AG20443 (cell line): Measurements from ENCODE around the gene FDX2.

Experiments
- DNase-seq: peaks from one replicate; pipeline ENCODE4 v3.0.0; 2012; ENCODE audit warnings: low spot score, mixed read lengths

FDX2 gene

DNA sequence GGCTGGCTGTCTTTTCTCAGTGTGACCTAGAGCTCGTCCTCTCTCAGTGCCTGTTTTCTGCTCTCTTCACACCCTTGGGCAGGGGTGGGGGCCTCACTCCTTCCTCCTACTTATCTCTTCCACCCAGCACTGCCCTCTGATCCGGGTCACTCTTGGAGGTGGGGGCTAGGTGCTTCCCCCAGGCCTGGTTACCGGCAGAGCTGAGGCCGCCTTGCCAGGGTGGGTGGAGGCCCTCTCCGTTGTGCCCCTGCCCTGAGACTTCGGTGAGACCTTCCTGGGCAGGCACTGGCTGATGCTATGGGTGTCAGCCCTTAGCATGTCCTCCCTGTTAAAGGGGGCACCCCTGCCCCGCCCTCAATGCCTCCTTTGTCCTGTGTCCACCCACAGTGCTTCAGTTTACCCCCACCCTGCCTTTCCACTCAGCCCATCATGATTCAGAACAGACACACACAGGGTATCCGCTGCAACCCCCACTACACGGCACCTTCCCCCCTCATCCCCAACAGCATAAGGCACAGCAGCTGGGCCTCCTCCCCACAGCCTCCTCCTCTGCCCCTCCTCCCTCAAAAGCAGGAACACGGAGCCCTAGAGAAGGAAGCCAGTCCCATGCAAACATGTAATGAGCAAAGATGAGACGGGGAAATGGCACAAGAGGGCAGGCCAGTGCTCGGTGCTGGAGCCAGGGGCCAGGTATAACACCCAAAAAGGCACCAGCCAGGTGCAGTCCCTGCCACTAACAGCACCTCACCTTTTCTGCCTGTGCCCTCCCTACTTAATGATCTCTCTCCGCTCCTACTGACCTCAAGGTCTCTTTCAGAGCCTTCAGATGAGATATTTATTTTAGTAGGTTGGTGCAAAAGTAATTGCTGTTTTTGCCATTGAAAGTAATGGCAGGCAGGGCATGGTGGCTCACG lies 16.0 kb downstream of the FDX2 start:
- no peak for DNase-seq

- no peak for DNase-seq
Observed at GRCh38 chr19:10295847-10296591, 19.8 kb downstream of the FDX2 start.

DNA sequence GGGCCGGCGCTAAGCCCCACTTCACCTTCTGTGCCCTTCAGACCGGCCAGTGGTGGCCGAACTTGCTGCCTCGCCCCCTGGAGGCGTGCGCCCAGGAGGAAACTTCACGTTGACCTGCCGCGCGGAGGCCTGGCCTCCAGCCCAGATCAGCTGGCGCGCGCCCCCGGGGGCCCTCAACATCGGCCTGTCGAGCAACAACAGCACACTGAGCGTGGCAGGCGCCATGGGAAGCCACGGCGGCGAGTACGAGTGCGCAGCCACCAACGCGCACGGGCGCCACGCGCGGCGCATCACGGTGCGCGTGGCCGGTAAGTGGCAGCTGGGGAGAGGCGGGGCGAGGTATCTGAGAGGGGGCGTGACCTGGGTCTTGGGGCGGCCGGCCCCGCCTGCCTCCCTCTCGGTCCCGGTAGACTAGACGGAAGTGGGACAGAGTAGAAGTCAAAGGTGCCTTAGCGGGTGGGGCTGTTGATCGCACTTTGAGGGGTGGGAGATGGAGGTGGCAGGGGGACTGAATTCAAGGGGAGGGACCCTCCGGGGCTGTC lies 20.4 kb downstream of the FDX2 start:
- peak; percentile 42 for DNase-seq

GRCh38 chr19:10294368-10294697 lies 21.5 kb downstream of the FDX2 start:
- no peak for DNase-seq

DNA sequence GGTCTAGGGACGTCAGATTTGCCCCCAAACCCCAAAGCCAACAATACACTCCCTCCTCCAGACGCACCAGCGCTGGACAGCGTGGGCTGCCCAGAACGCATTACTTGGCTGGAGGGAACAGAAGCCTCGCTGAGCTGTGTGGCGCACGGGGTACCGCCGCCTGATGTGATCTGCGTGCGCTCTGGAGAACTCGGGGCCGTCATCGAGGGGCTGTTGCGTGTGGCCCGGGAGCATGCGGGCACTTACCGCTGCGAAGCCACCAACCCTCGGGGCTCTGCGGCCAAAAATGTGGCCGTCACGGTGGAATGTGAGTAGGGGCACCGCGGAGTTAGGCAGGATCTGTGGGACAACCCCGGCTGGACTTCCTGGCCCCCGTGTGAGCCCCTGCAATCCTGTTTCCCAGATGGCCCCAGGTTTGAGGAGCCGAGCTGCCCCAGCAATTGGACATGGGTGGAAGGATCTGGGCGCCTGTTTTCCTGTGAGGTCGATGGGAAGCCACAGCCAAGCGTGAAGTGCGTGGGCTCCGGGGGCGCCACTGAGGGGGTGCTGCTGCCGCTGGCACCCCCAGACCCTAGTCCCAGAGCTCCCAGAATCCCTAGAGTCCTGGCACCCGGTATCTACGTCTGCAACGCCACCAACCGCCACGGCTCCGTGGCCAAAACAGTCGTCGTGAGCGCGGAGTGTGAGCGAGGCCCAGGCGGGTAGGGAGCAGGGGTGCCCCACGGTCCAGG lies 22.0 kb downstream of the FDX2 start:
- DNase-seq = no peak

DNA sequence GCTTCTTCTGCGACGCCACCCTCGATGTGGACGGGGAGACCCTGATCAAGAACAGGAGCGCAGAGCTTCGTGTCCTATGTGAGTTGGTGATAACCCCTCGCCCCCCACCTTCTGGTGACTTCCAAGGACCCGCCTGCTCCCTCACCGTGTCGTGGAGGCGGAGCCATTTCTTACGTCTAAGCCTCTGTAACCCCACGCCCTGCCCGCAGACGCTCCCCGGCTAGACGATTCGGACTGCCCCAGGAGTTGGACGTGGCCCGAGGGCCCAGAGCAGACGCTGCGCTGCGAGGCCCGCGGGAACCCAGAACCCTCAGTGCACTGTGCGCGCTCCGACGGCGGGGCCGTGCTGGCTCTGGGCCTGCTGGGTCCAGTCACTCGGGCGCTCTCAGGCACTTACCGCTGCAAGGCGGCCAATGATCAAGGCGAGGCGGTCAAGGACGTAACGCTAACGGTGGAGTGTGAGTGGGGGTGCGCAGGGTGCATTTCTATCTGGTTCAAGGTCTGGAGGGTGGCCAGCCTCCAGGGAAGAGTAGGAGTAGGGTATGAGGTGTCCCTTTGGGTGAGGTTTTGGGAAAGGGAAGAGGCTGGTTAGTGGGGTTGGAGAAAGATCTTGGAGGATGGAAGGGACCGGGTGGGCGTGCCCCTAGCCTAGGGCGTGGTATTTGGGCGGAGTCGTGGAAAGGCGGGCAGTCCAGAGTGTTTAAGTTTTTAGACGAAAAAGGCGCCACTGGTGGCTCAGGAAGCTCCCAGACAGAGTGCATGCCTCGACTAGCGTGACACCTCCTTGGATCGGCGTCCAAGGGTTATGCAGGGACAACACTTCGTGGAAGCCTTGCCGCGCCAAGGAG lies 22.8 kb downstream of the FDX2 start:
- peak; percentile 29 for DNase-seq

DNA sequence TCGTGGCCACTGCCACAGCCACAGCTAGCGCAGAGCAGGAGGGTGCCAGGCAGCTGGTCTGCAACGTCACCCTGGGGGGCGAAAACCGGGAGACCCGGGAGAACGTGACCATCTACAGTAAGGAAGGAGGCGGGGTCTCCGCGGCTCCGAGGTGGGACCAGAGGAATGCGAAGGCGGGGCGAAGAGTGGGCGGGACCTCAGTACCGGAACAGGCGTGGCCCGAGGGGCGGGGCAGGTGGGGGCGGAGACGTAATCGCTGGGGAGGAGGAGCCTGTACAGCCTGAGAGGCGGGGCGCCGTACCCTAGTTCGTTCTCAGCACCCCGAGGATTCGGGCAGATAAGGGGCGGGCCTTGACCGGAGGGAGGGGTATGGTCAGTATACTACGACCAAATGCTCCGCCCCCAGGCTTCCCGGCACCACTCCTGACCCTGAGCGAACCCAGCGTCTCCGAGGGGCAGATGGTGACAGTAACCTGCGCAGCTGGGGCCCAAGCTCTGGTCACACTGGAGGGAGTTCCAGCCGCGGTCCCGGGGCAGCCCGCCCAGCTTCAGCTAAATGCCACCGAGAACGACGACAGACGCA lies 23.5 kb downstream of the FDX2 start:
- peak; percentile 85 for DNase-seq

DNA sequence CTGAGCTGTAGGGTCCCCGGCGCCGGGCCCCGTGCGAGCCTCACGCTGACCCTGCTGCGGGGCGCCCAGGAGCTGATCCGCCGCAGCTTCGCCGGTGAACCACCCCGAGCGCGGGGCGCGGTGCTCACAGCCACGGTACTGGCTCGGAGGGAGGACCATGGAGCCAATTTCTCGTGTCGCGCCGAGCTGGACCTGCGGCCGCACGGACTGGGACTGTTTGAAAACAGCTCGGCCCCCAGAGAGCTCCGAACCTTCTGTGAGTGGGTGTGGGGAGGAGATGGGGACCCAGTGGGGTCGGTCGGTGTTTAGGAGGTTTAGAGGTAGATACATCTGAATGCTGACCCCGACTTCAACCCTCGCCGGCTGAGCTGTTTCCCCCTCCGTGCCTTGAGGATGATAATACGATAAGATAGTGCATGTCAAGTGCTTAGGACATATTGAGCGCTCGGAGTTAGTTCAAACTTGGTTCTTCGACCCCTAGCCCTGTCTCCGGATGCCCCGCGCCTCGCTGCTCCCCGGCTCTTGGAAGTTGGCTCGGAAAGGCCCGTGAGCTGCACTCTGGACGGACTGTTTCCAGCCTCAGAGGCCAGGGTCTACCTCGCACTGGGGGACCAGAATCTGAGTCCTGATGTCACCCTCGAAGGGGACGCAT lies 24.1 kb downstream of the FDX2 start:
- DNase-seq = no peak

DNA sequence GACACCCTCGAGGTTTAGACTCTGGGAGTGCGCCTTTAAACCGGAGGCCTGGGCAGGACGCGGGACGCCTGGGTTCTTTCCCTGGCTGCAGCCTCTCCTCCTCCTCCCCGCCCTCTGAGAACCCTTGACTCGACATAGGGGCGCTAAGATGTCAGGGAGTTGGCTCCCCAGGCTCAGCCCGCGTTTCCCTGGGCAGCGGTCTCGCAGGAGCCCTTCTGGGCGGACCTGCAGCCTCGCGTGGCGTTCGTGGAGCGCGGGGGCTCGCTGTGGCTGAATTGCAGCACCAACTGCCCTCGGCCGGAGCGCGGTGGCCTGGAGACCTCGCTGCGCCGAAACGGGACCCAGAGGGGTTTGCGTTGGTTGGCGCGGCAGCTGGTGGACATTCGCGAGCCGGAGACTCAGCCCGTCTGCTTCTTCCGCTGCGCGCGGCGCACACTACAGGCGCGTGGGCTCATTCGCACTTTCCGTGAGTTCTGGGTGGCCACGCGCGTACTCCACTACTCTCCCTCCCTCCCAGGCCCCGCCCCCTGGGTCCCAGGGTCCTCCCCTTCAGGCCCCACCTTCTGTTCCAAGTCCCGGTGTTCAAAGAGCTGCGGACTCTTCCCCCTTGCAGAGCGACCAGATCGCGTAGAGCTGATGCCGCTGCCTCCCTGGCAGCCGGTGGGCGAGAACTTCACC lies 24.8 kb downstream of the FDX2 start:
- peak; percentile 66 for DNase-seq

DNA sequence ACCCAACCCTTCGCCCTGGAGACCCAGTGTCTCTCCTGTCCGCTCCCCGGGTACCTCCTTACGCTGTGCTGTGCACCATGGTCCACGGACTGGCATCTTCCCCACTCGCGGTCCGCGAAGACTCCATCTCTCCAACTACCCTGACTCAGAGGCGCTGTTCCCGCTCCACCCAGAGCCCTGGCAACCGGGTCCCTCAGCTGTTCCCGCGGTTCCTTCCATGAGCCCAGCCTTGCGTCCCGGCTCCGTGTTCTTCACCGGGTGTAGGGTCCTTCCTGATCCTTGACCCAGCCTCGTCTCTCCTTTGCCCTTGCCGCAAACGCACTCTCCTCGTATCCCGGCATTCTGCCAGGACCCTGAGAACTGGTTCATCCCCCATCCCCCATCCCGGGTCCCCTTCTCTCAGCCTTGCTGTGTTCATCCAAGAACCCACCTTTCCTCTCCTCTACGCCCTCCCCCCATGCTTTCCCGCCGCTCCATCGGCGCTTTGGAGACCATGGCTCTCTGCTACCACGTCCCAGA lies 25.4 kb downstream of the FDX2 start:
- DNase-seq = peak; percentile 48

DNA sequence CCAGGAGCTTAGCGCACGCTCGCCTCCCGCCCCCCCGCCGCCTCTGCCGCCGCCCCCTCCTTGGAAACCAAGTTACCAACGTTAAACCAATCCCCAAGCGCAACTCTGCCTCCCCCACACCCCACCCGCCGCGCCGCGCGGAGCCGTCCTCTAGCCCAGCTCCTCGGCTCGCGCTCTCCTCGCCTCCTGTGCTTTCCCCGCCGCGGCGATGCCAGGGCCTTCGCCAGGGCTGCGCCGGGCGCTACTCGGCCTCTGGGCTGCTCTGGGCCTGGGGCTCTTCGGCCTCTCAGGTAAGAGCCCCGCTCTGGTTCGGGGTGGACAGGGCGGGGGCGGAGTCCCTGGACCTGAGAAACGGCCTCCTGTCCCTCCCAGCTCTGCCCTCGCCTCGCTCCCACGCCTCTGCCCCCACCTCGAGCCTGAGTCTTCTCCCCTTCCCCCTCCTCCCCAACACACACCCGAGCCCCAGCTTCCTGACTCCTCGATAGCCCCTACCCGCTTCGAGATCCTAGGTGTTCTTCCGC lies 25.9 kb downstream of the FDX2 start, which contains the start of gene ICAM5:
TSS of gene ICAM5 (plus strand) at position 117 of the 521 bp plus-strand sequence. CDS start at position 209, 92 bp downstream.
- DNase-seq = peak; percentile 34

DNA sequence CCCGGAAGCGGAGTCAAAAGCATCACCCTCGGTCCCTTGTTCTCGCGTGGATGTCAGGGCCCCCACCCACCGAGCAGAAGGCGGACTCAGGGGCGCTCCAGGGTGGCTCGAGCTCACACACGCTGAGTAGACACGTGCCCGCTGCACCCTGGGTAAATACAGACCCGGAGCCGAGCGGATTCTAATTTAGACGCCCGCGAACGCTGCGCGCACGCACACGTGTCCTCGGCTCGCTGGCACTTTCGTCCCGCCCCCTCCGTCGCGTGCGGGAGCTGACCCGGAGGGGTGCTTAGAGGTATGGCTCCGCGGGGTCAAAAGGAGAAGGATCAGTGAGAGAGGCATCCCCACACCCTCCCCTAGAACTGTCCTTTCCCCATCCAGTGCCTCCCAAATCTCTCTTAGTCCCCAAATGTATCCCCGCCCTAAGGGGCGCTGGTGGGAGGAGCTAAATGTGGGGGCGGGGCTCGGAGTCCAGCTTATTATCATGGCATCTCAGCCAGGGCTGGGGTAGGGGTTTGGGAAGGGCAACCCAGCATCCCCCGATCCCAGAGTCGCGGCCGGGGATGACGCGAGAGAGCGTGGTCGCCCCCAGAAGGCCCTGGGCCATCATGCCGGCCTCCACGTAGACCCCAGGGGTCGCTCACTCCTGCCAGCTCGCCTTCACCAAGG lies 26.5 kb downstream of the FDX2 start:
- DNase-seq = peak; percentile 62

- peak; percentile 52 for DNase-seq
Observed at GRCh38 chr19:10288662-10289166, 27.1 kb downstream of the FDX2 start.

DNA sequence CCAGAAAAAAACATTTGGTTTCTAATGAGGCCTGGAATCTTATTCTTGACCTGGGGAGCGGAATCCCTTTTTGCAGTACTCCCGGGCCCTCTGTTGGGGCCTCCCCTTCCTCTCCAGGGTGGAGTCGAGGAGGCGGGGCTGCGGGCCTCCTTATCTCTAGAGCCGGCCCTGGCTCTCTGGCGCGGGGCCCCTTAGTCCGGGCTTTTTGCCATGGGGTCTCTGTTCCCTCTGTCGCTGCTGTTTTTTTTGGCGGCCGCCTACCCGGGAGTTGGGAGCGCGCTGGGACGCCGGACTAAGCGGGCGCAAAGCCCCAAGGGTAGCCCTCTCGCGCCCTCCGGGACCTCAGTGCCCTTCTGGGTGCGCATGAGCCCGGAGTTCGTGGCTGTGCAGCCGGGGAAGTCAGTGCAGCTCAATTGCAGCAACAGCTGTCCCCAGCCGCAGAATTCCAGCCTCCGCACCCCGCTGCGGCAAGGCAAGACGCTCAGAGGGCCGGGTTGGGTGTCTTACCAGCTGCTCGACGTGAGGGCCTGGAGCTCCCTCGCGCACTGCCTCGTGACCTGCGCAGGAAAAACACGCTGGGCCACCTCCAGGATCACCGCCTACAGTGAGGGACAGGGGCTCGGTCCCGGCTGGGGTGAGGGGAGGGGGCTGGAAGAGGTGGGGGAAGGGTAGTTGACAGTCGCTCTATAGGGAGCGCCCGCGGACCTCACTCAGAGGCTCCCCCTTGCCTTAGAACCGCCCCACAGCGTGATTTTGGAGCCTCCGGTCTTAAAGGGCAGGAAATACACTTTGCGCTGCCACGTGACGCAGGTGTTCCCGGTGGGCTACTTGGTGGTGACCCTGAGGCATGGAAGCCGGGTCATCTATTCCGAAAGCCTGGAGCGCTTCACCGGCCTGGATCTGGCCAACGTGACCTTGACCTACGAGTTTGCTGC lies 28.7 kb downstream of the FDX2 start, which contains the start of gene ICAM4:
TSS of gene ICAM4 (plus strand) at position 153 of the 935 bp plus-strand sequence. CDS start at position 211, 58 bp downstream.
- DNase-seq = no peak

DNA sequence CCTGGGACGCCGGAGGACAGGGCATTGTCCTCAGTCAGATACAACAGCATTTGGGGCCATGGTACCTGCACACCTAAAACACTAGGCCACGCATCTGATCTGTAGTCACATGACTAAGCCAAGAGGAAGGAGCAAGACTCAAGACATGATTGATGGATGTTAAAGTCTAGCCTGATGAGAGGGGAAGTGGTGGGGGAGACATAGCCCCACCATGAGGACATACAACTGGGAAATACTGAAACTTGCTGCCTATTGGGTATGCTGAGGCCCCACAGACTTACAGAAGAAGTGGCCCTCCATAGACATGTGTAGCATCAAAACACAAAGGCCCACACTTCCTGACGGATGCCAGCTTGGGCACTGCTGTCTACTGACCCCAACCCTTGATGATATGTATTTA lies 30.4 kb downstream of the FDX2 start:
- DNase-seq = no peak

DNA sequence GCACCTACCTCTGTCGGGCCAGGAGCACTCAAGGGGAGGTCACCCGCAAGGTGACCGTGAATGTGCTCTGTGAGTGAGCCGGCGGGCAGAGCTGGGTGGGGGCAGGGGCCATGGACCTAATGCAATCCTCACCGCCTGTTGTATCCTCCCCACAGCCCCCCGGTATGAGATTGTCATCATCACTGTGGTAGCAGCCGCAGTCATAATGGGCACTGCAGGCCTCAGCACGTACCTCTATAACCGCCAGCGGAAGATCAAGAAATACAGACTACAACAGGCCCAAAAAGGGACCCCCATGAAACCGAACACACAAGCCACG lies 30.9 kb downstream of the FDX2 start:
- no peak for DNase-seq
